22Rv1 (cell line): ENCODE data around the gene C6orf89.

Experiments
- CTCF ChIP-seq: fragments of 450-650 bp; IDR thresholded peaks from 2 replicates; pipeline ENCODE4 v1.5.1; 2017; ENCODE audit warnings: mild to moderate bottlenecking
- ZFX ChIP-seq: fragments of 450-650 bp; IDR thresholded peaks from 2 replicates; pipeline ENCODE4 v1.6.1; 2017; ENCODE audit warnings: antibody characterized with exemption, borderline replicate concordance

GRCh38 chr6:36926708-36927513 lies 41.2 kb downstream of the C6orf89 start:
- TF ChIP-seq CTCF (no peak), ZFX (no peak)
